ENCODE measurements around the gene CALR3.

Gene CALR3

GRCh38 chr19:16482745-16483144, 13.2 kb downstream of the CALR3 start:
- Histone ChIP-seq H3K27me3 (ENCODE audit: low read depth, low read length) (no peaks in the 10 kb centered on the region), H3K27ac (ENCODE audit: low read length) (no peak overlapping the region), H3K4me3 (ENCODE audit: low read length) (no peak overlapping the region), H3K36me3 (replicated peaks; ENCODE audit: low read depth, low read length) (no peaks in the 10 kb centered on the region), H2AFZ (ENCODE audit: low read depth, low read length) (no peak overlapping the region), H3K79me2 (ENCODE audit: low read length) (no peaks in the 10 kb centered on the region), H3K9me3 (ENCODE audit: insufficient read depth, low read length) (no peaks in the 10 kb centered on the region), H3K4me2 (ENCODE audit: low read length) (no peak overlapping the region), H3K9ac (ENCODE audit: low read length) (no peak overlapping the region), H3K4me1 (ENCODE audit: low read length) (no peaks in the 10 kb centered on the region), H4K20me1 (ENCODE audit: insufficient read depth, low read length) (no peaks in the 10 kb centered on the region)
- TF ChIP-seq EZH2phosphoT487 (IDR thresholded peaks at IDR 0.05; ENCODE audit: low read depth) (no peak), CTCF (IDR thresholded peaks at IDR 0.05; ENCODE audit: low read depth, low read length) (no peak)

DNA sequence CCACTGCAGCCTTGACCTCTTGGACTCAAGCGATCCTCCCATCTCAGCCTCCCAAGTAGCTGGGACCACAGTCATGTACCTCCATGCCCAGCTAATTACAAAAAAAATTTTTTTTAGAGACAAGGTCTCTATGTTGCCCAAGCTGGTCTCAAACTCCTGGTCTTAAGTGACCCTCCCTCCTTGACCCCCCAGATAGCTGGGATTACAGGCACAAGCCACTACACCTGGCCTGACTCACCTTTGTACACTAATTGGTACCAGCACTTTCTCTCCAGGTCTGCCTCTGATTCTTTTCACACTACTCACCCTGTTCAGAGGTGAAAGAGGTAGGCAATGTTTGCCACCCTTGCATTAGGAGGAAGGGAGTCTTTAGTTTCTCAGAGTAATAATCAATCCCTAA, 18.7 kb downstream of the CALR3 start:
- no peak overlapping the region for H3K9ac ChIP-seq (ENCODE audit: low read length)
- H3K9me3 ChIP-seq (ENCODE audit: insufficient read depth, low read length): no peaks in the 10 kb centered on the region
- H3K79me2 ChIP-seq (ENCODE audit: low read length): no peaks in the 10 kb centered on the region
- TF ChIP-seq CTCF (IDR thresholded peaks at IDR 0.05; ENCODE audit: low read depth, low read length): no peak
- TF ChIP-seq EZH2phosphoT487 (IDR thresholded peaks at IDR 0.05; ENCODE audit: low read depth): no peak
- H3K4me2 ChIP-seq (ENCODE audit: low read length): no peak overlapping the region
- H3K27me3 ChIP-seq (ENCODE audit: low read depth, low read length): no peaks in the 10 kb centered on the region
- no peaks in the 10 kb centered on the region for H4K20me1 ChIP-seq (ENCODE audit: insufficient read depth, low read length)
- H3K4me1 ChIP-seq (ENCODE audit: low read length): peaks cover 17% of the 10 kb centered on the region
- H3K4me3 ChIP-seq (ENCODE audit: low read length): no peak overlapping the region
- no peak overlapping the region for H3K27ac ChIP-seq (ENCODE audit: low read length)
- H3K36me3 ChIP-seq (replicated peaks; ENCODE audit: low read depth, low read length): peaks cover 3% of the 10 kb centered on the region
- no peak overlapping the region for H2AFZ ChIP-seq (ENCODE audit: low read depth, low read length)

GRCh38 chr19:16476401-16476800, 19.6 kb downstream of the CALR3 start:
- Histone ChIP-seq H4K20me1 (ENCODE audit: insufficient read depth, low read length) (no peaks in the 10 kb centered on the region), H3K4me3 (ENCODE audit: low read length) (no peak overlapping the region), H3K27me3 (ENCODE audit: low read depth, low read length) (no peaks in the 10 kb centered on the region), H3K27ac (ENCODE audit: low read length) (no peak overlapping the region), H3K36me3 (replicated peaks; ENCODE audit: low read depth, low read length) (peaks cover 3% of the 10 kb centered on the region), H3K4me1 (ENCODE audit: low read length) (peaks cover 17% of the 10 kb centered on the region), H2AFZ (ENCODE audit: low read depth, low read length) (no peak overlapping the region), H3K4me2 (ENCODE audit: low read length) (no peak overlapping the region), H3K9me3 (ENCODE audit: insufficient read depth, low read length) (no peaks in the 10 kb centered on the region), H3K79me2 (ENCODE audit: low read length) (peaks cover 3% of the 10 kb centered on the region; the same call in 1 of the 2 replicates), H3K9ac (ENCODE audit: low read length) (no peak overlapping the region)
- TF ChIP-seq CTCF (IDR thresholded peaks at IDR 0.05; ENCODE audit: low read depth, low read length) (no peak), EZH2phosphoT487 (IDR thresholded peaks at IDR 0.05; ENCODE audit: low read depth) (no peak)

- H3K36me3 ChIP-seq (replicated peaks; ENCODE audit: low read depth, low read length): peaks cover 8% of the 10 kb centered on the region
- no peak overlapping the region for H3K4me3 ChIP-seq (ENCODE audit: low read length)
- no peak for TF ChIP-seq CTCF (IDR thresholded peaks at IDR 0.05; ENCODE audit: low read depth, low read length)
- no peaks in the 10 kb centered on the region for H3K9me3 ChIP-seq (ENCODE audit: insufficient read depth, low read length)
- no peak overlapping the region for H3K4me2 ChIP-seq (ENCODE audit: low read length)
- H3K79me2 ChIP-seq (ENCODE audit: low read length): peaks cover 27% of the 10 kb centered on the region
- H3K9ac ChIP-seq (ENCODE audit: low read length): no peak overlapping the region
- H3K4me1 ChIP-seq (ENCODE audit: low read length): peaks cover 26% of the 10 kb centered on the region
- H4K20me1 ChIP-seq (ENCODE audit: insufficient read depth, low read length): peaks cover 18% of the 10 kb centered on the region
- 0 out of 2 replicates have a peak overlapping the region, but pooled peaks have one; percentile 59 for H3K27ac ChIP-seq (ENCODE audit: low read length)
- H3K27me3 ChIP-seq (ENCODE audit: low read depth, low read length): no peaks in the 10 kb centered on the region
- H2AFZ ChIP-seq (ENCODE audit: low read depth, low read length): no peak overlapping the region
Observed at GRCh38 chr19:16473875-16474392, 22.0 kb downstream of the CALR3 start.

All from OCI-LY3 (cell line).